ENCODE measurements around the gene TSFM. TPM values are rescaled to one million over a fixed set of nuclear protein-coding genes. Genes with fewer than 3 reads are reported as not detected.

Gene TSFM
- total RNA-seq, 1 donor from 2014 or later, result 24.3 TPM

DNA sequence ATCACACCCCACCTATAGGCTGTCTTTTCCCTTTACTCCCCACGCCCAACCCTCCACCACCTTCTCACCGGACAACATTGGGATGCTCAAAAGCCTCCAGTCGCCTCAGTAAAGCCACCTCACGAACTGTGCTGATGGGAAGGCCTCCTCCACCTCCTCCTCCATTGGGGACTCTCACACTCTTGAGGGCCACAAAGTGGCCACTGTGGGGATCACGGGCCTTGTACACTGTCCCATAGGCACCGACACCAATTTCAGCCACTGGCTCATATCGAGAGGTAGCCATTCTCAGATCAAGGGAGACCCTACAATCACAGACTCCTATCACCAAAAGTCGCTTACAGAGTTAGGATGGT, 31.2 kb upstream of the TSFM start:
- TF ChIP-seq, protein P1, sequence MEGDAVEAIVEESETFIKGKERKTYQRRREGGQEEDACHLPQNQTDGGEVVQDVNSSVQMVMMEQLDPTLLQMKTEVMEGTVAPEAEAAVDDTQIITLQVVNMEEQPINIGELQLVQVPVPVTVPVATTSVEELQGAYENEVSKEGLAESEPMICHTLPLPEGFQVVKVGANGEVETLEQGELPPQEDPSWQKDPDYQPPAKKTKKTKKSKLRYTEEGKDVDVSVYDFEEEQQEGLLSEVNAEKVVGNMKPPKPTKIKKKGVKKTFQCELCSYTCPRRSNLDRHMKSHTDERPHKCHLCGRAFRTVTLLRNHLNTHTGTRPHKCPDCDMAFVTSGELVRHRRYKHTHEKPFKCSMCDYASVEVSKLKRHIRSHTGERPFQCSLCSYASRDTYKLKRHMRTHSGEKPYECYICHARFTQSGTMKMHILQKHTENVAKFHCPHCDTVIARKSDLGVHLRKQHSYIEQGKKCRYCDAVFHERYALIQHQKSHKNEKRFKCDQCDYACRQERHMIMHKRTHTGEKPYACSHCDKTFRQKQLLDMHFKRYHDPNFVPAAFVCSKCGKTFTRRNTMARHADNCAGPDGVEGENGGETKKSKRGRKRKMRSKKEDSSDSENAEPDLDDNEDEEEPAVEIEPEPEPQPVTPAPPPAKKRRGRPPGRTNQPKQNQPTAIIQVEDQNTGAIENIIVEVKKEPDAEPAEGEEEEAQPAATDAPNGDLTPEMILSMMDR (IDR thresholded peaks at IDR 0.05), result no peak
- intact Hi-C loops (cut with DNase I), result no loop called here
- Histone ChIP-seq H3K27me3 (no peaks in the 10 kb centered on the region), H3K36me3 (peaks cover 40% of the 10 kb centered on the region), H3K27ac (peak overlapping the region; percentile 91), H3K4me1 (peaks cover 36% of the 10 kb centered on the region), H3K4me3 (peak overlapping the region; percentile 92), H3K9me3 (no peaks in the 10 kb centered on the region)
- ATAC-seq (no peak), DNase-seq (no peak)

DNA sequence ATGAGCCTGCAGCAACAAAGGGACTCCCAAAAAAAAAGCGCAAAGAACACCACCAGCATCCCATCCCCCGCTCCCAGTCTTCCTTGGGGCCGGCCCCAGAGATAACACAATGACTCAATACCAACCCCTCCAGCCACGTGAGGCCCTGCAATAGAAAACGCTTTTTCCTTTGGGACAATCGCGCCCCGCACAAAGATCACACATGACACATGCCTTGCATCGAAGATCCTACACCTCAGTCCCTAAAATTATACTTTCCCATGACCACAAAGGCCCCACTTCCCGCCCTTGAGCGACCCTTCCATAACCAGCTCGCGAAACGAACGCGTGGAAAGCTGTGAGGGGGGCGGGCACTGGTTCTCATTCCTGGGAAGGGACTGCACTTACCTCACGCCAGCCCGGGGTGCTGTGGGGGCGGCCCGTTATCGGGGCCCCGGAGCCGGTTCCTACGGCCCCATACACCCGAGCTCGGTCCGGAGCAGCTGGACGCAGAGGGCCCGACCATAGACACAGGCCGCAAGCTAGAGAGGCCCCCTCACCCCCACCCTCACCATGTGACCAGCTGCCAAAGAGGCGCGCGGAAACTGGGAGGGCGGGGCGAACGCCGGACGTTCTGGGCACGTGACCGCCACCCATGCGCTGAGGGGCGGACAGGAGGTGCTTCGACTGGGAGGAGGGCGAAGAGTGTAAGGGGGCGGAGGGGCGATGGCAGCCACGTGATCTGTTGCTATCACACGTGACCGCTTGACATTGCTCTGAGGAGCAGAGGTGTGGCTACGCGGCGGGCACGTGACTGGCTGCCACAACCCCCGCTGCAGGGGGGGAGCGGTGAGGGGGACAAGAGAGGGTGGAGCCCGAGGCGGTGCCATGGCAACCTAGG, 30.6 kb upstream of the TSFM start, which contains the start of gene CDK4:
Gene CDK4 (minus strand): TSS at position 523 of the 880 bp plus-strand sequence. CDS start 593 bp downstream, outside the sequence.
- Histone ChIP-seq H3K4me1 (peaks cover 38% of the 10 kb centered on the region), H3K4me3 (peak within 1 kb of the TSS; percentile 92), H3K27ac (peak within 1 kb of the TSS; percentile 91), H3K27me3 (no peaks in the 10 kb centered on the region), H3K9me3 (no peaks in the 10 kb centered on the region), H3K36me3 (peaks cover 37% of the 10 kb centered on the region)
- intact Hi-C loops (cut with DNase I), result no loop called here
- TF ChIP-seq, protein P1 (IDR thresholded peaks at IDR 0.05), result no peak
- ATAC-seq (peak; percentile 91), DNase-seq (peak; percentile 99)

DNA sequence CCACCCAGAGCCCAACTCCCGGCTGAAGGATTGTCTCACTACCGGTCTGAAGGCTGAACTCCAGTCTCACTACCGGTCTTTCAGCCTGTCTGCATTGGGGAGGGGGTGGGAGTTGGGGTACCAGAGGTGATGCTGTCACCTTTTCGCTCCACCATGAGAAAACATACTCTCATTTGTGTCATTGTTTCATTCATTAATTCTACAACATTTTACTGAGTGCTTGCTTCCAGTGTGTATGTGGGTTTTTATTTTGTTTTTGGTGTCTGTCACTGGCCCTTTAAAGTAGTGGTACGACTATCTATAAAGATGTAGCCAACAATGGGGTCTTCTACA, 30.0 kb upstream of the TSFM start:
- peaks cover 38% of the 10 kb centered on the region for H3K4me1 ChIP-seq
- H3K27me3 ChIP-seq, result no peaks in the 10 kb centered on the region
- peaks cover 32% of the 10 kb centered on the region for H3K36me3 ChIP-seq
- peak overlapping the region; percentile 92 for H3K4me3 ChIP-seq
- no peak for ATAC-seq
- intact Hi-C loops (cut with DNase I), result no loop called here
- no peak for DNase-seq
- TF ChIP-seq, protein P1 (IDR thresholded peaks at IDR 0.05), result no peak
- no peaks in the 10 kb centered on the region for H3K9me3 ChIP-seq
- peak overlapping the region; percentile 67 for H3K27ac ChIP-seq

DNA sequence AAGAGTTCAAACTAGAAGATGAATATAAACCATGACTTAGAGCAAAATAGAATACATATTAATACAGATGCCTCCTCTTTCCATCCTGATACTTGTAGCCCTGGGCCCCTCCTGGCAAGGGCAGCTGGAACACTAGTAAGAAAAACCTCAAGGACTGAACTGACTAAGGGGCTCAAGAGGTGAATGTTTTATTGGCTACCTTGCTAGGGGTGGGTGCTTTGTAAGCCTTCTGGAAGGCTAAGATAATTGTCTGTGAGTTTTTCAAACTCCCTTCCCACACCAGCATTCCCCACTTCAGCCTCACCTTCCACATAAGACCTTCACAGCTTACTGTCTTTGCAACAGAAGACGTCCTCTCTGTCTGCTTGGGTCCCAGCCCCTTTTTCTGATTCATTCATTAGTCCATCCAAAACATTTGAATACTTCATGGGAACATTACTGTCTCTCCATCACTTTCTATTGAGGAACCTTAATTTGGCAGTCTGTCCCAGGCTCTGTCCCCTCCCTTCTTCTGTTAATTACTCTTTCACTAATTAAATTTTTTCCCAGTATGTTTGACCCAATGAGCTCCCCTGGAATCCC, 28.7 kb upstream of the TSFM start:
- intact Hi-C loops (cut with DNase I), result no loop called here
- Histone ChIP-seq H3K4me1 (peaks cover 38% of the 10 kb centered on the region), H3K27me3 (no peaks in the 10 kb centered on the region), H3K9me3 (no peaks in the 10 kb centered on the region), H3K4me3 (peak overlapping the region; percentile 66), H3K36me3 (peaks cover 32% of the 10 kb centered on the region), H3K27ac (no peak overlapping the region)
- ATAC-seq, result no peak
- TF ChIP-seq, protein P1 (IDR thresholded peaks at IDR 0.05), result no peak
- no peak for DNase-seq

DNA sequence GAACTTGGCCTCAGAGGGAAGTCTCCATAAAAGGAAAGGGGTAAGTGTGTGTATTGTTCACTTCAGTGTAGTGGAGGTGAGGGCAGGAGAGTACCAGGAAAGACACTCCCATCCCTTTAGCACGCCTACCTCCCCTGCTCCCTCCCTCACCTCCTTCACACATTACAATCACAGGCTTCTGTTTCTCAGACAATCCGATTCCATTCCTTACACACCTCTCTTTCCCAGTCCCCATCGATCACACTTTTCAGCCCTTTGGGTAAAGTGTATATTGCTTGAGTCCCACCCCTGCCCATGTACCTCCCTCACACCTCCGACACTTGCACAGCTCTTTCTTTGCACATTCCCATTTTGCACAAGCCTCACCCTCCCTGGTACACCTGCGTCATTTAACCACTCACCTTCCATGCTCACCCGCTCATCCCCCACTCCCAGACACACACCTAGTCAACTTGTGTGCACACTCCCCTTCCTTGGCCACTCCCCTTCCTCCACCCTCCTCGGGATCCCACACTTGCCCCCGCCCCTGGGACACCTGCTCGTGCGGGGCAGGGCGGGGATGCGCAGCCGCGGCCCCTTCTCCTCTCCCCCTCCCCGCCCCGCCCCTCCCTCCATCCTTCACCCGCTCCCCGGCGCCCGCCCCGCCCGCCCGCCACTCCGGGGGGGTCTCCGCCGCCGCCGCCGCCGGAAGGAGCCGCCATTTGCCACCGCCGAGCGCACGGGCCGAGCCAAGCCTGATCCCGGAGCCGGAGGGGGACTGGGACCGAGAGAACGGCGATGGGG, 28.0 kb upstream of the TSFM start, which contains the start of gene MARCHF9:
Gene MARCHF9 (plus strand): TSS at position 693 of the 783 bp plus-strand sequence. CDS start 426 bp downstream, outside the sequence.
- Histone ChIP-seq H3K4me3 (peak within 1 kb of the TSS; percentile 66), H3K27me3 (no peaks in the 10 kb centered on the region), H3K36me3 (peaks cover 25% of the 10 kb centered on the region), H3K4me1 (peaks cover 38% of the 10 kb centered on the region), H3K27ac (peak within 1 kb of the TSS; percentile 70), H3K9me3 (no peaks in the 10 kb centered on the region)
- ATAC-seq (peak; percentile 56), DNase-seq (peak; percentile 90)
- TF ChIP-seq, protein P1 (IDR thresholded peaks at IDR 0.05), result no peak
- intact Hi-C loops (cut with DNase I), result no loop called here
